ENCODE results near the gene ZFP69B.
"Not testable (repeated sequence)": the region's sequence is repeated elsewhere in the genome, so short reads cannot be mapped to it uniquely, and the experiment has no call there.

ZFP69B gene

GRCh38 chr1:40502651-40503050, 52.4 kb downstream of the ZFP69B start:
- not testable (repeated sequence) for H3K27ac ChIP-seq (ENCODE audit: low read length); H3K36me3 ChIP-seq (ENCODE audit: insufficient read depth, low read depth, low read length); H3K4me3 ChIP-seq (ENCODE audit: low read length); H3K4me1 ChIP-seq (ENCODE audit: insufficient read depth, low read length); H3K9ac ChIP-seq (ENCODE audit: low read depth, low read length); H3K27me3 ChIP-seq (ENCODE audit: insufficient read depth, low read length)
- H3K9me3 ChIP-seq (ENCODE audit: insufficient read depth, low read depth, low read length), result peaks cover 47% of the 10 kb centered on the region

- H3K27ac ChIP-seq (ENCODE audit: low read length), result no peak overlapping the region
- peak overlapping the region; percentile 82 for H3K4me3 ChIP-seq (ENCODE audit: low read length)
- H3K27me3 ChIP-seq (ENCODE audit: insufficient read depth, low read length), result peaks cover 20% of the 10 kb centered on the region
- H3K9ac ChIP-seq (ENCODE audit: low read depth, low read length), result peak overlapping the region; percentile 79; the same call in 1 of the 2 replicates
- peaks cover 9% of the 10 kb centered on the region; the same call in 1 of the 2 replicates for H3K9me3 ChIP-seq (ENCODE audit: insufficient read depth, low read depth, low read length)
- H3K4me1 ChIP-seq (ENCODE audit: insufficient read depth, low read length), result no peaks in the 10 kb centered on the region
- H3K36me3 ChIP-seq (ENCODE audit: insufficient read depth, low read depth, low read length), result no peaks in the 10 kb centered on the region
These were observed 57.7 kb downstream of the ZFP69B start for GRCh38 chr1:40507973-40508372.

- peak within 1 kb of the TSS; percentile 82 for H3K4me3 ChIP-seq (ENCODE audit: low read length)
- peaks cover 20% of the 10 kb centered on the region for H3K27me3 ChIP-seq (ENCODE audit: insufficient read depth, low read length)
- no peak within 1 kb of the TSS for H3K27ac ChIP-seq (ENCODE audit: low read length)
- no peaks in the 10 kb centered on the region for H3K36me3 ChIP-seq (ENCODE audit: insufficient read depth, low read depth, low read length)
- H3K9ac ChIP-seq (ENCODE audit: low read depth, low read length), result peak within 1 kb of the TSS; percentile 79
- H3K4me1 ChIP-seq (ENCODE audit: insufficient read depth, low read length), result no peaks in the 10 kb centered on the region
- peaks cover 7% of the 10 kb centered on the region; the same call in 1 of the 2 replicates for H3K9me3 ChIP-seq (ENCODE audit: insufficient read depth, low read depth, low read length)
These were observed 58.4 kb downstream of the ZFP69B start, which contains the start of gene EXO5 for GRCh38 chr1:40508375-40509341. TSS of gene EXO5 (plus strand) at chr1:40508767. CDS start at chr1:40514545, 5,778 bp downstream.
